Measurements from ENCODE around the gene WWOX. TPM values are rescaled to one million over a fixed set of nuclear protein-coding genes. Genes with fewer than 3 reads are reported as not detected.

WWOX gene
- total and polyA plus RNA-seq, 2 experiments from 2014 or later = 17.0 to 39.8 TPM

- Histone ChIP-seq H3K27ac (peak overlapping the region; percentile 20), H4K20me1 (ENCODE audit: insufficient read depth, poor library complexity, severe bottlenecking) (no peaks in the 10 kb centered on the region), H3K9me3 (ENCODE audit: low read depth) (no peaks in the 10 kb centered on the region), H3K4me3 (no peak overlapping the region), H3K36me3 (replicated peaks; ENCODE audit: insufficient read depth, low read depth) (no peaks in the 10 kb centered on the region), H3K4me2 (peak overlapping the region; percentile 12), H3K4me1 (ENCODE audit: insufficient read depth) (peaks cover 10% of the 10 kb centered on the region), H3K27me3 (no peaks in the 10 kb centered on the region), H2AFZ (no peak overlapping the region), H3K9me2 (replicated peaks; ENCODE audit: insufficient read depth) (no peaks in the 10 kb centered on the region), H3K79me2 (no peaks in the 10 kb centered on the region)
- WGBS (ENCODE audit: low lambda C conversion rate, missing lambda C conversion rate) = 95% methylated on average over 10 of the region's 10 CpGs
- no peak for TF ChIP-seq CTCF (IDR thresholded peaks at IDR 0.05; ENCODE audit: poor library complexity)
- no peak for TF ChIP-seq EZH2phosphoT487 (IDR thresholded peaks at IDR 0.05; ENCODE audit: low read depth, severe bottlenecking, unreplicated experiment)
- no peak for TF ChIP-seq EZH2 (IDR thresholded peaks at IDR 0.05; ENCODE audit: borderline replicate concordance)
- no peak for DNase-seq (ENCODE audit: low spot score)
Measured at GRCh38 chr16:78596348-78596995, 497.0 kb downstream of the WWOX start.

- Histone ChIP-seq H2AFZ (no peak overlapping the region), H3K4me2 (peak overlapping the region; percentile 12), H3K27me3 (no peaks in the 10 kb centered on the region), H3K4me1 (ENCODE audit: insufficient read depth) (peaks cover 4% of the 10 kb centered on the region), H3K9me3 (ENCODE audit: low read depth) (no peaks in the 10 kb centered on the region), H4K20me1 (ENCODE audit: insufficient read depth, poor library complexity, severe bottlenecking) (no peaks in the 10 kb centered on the region), H3K79me2 (no peaks in the 10 kb centered on the region), H3K36me3 (replicated peaks; ENCODE audit: insufficient read depth, low read depth) (no peaks in the 10 kb centered on the region), H3K27ac (peak overlapping the region; percentile 20), H3K9me2 (replicated peaks; ENCODE audit: insufficient read depth) (no peaks in the 10 kb centered on the region), H3K4me3 (no peak overlapping the region)
- TF ChIP-seq EZH2phosphoT487 (IDR thresholded peaks at IDR 0.05; ENCODE audit: low read depth, severe bottlenecking, unreplicated experiment) = no peak
- TF ChIP-seq CTCF (IDR thresholded peaks at IDR 0.05; ENCODE audit: poor library complexity) = no peak
- no peak for TF ChIP-seq EZH2 (IDR thresholded peaks at IDR 0.05; ENCODE audit: borderline replicate concordance)
- WGBS (ENCODE audit: low lambda C conversion rate, missing lambda C conversion rate) = 74% methylated on average over 9 of the region's 9 CpGs
- peak; percentile 58 for DNase-seq (ENCODE audit: low spot score)
Measured at GRCh38 chr16:78596996-78597422, 497.6 kb downstream of the WWOX start.

GRCh38 chr16:78597809-78598570 is 498.5 kb downstream of the WWOX start:
- H3K4me3 ChIP-seq = no peak overlapping the region
- TF ChIP-seq CTCF (IDR thresholded peaks at IDR 0.05; ENCODE audit: poor library complexity) (no peak), EZH2 (IDR thresholded peaks at IDR 0.05; ENCODE audit: borderline replicate concordance) (no peak), EZH2phosphoT487 (IDR thresholded peaks at IDR 0.05; ENCODE audit: low read depth, severe bottlenecking, unreplicated experiment) (no peak)

More at GRCh38 chr16:78597809-78598570, 498.5 kb downstream of the WWOX start:
- H3K79me2 ChIP-seq = no peaks in the 10 kb centered on the region
- no peak for DNase-seq (ENCODE audit: low spot score)
- no peak overlapping the region for H3K27ac ChIP-seq
- H3K27me3 ChIP-seq = no peaks in the 10 kb centered on the region
- H3K36me3 ChIP-seq (replicated peaks; ENCODE audit: insufficient read depth, low read depth) = no peaks in the 10 kb centered on the region
- no peaks in the 10 kb centered on the region for H3K9me3 ChIP-seq (ENCODE audit: low read depth)
- WGBS (ENCODE audit: low lambda C conversion rate, missing lambda C conversion rate) = 86% methylated on average over 9 of the region's 9 CpGs
- H4K20me1 ChIP-seq (ENCODE audit: insufficient read depth, poor library complexity, severe bottlenecking) = no peaks in the 10 kb centered on the region
- H2AFZ ChIP-seq = no peak overlapping the region
- H3K4me2 ChIP-seq = no peak overlapping the region
- H3K9me2 ChIP-seq (replicated peaks; ENCODE audit: insufficient read depth) = no peaks in the 10 kb centered on the region
- H3K4me1 ChIP-seq (ENCODE audit: insufficient read depth) = no peaks in the 10 kb centered on the region

Measured in hepatocyte (in vitro differentiated cells).